PC-9 (cell line): Measurements from ENCODE around the gene ATP6V0E1. TPM values are rescaled to one million over a fixed set of nuclear protein-coding genes. Genes with fewer than 3 reads are reported as not detected.
A peak's percentile ranks its signal among the peaks of the same experiment; 100 is the strongest.

ENCODE experiments used
- BruUV-seq: library from RNA; stranded (reverse); fragments of 400-500 nt; replicated peaks from 2 replicates; lab custom pipeline; 2021; lab: Mats Ljungman, UMichigan
- CTCF ChIA-PET: fragments of 300-600 bp; sonication (Branson Sonifier 250); formaldehyde crosslinking; loops from one replicate; lab custom pipeline; 2022; ENCODE audit warnings: antibody characterized with exemption; lab: Charles Lee
- POLR2A ChIA-PET: fragments of 300-600 bp; sonication (Branson Sonifier 250); formaldehyde crosslinking; loops from one replicate; lab custom pipeline; 2022; ENCODE audit warnings: antibody characterized with exemption; ENCODE audit not compliant: unreplicated experiment; lab: Charles Lee
- DNase-seq, 2 experiments: peaks; one replicate each; pipeline versions ENCODE4 v3.0.0 to v3.0.0-alpha.2; 2015 to 2022; ENCODE audit warnings: mixed read lengths in 1 of 2
- H2AFZ ChIP-seq: fragments of 200-600 bp; sonication (generic); 2 replicates; pipeline ENCODE4 v1.8.1; 2017; ENCODE audit warnings: antibody characterized with exemption
- H3F3A ChIP-seq: fragments of 200-600 bp; sonication (generic); 2 replicates; pipeline ENCODE4 v1.8.1; 2017; ENCODE audit warnings: antibody characterized with exemption, mild to moderate bottlenecking, low read depth; ENCODE audit not compliant: insufficient read depth
- H3K27ac ChIP-seq: fragments of 200-600 bp; sonication (generic); 2 replicates; pipeline ENCODE4 v1.6.1; 2016; ENCODE audit warnings: mixed run types
- H3K27me3 ChIP-seq: fragments of 200-600 bp; sonication (generic); 2 replicates; pipeline ENCODE4 v1.6.1; 2016; ENCODE audit warnings: low read depth, mixed run types; ENCODE audit not compliant: insufficient read depth
- H3K36me3 ChIP-seq: fragments of 200-600 bp; sonication (generic); 2 replicates; pipeline ENCODE4 v1.6.1; 2016; ENCODE audit warnings: low read depth, mixed run types
- H3K4me1 ChIP-seq: fragments of 200-600 bp; sonication (generic); replicated peaks from 2 replicates; pipeline ENCODE4 v1.6.1; 2016; ENCODE audit warnings: mixed run types; ENCODE audit not compliant: insufficient read depth
- H3K4me2 ChIP-seq: fragments of 200-600 bp; sonication (generic); 2 replicates; pipeline ENCODE4 v1.6.1; 2017; ENCODE audit warnings: mixed run types
- H3K4me3 ChIP-seq: fragments of 200-600 bp; sonication (generic); 2 replicates; pipeline ENCODE4 v1.6.1; 2016; ENCODE audit warnings: mixed run types
- H3K79me2 ChIP-seq: fragments of 200-600 bp; sonication (generic); 2 replicates; pipeline ENCODE4 v1.6.1; 2017; ENCODE audit warnings: low read depth, mixed run types
- H3K9me2 ChIP-seq: fragments of 200-600 bp; sonication (generic); 2 replicates; pipeline ENCODE4 v1.8.1; 2017; ENCODE audit warnings: mild to moderate bottlenecking; ENCODE audit not compliant: insufficient read depth
- H3K9me3 ChIP-seq: fragments of 200-600 bp; sonication (generic); 2 replicates; pipeline ENCODE4 v1.8.1; 2016; ENCODE audit warnings: low read depth; ENCODE audit not compliant: insufficient read depth
- H4K20me1 ChIP-seq: fragments of 200-600 bp; sonication (generic); 2 replicates; pipeline ENCODE4 v1.8.1; 2017; ENCODE audit not compliant: insufficient read depth
- CTCF ChIP-seq: fragments of 200-600 bp; sonication (generic); conservative IDR thresholded peaks from 2 replicates; pipeline ENCODE4 v1.6.1; 2017; ENCODE audit warnings: mixed run types, antibody characterized with exemption, mild to moderate bottlenecking, moderate library complexity
- EZH2 ChIP-seq: fragments of 200-600 bp; sonication (generic); IDR thresholded peaks from 2 replicates; pipeline ENCODE4 v1.8.0; 2017; ENCODE audit warnings: antibody characterized with exemption, low read depth
- intact Hi-C: fragments of 100-400 bp; cut with micrococcal nuclease; formaldehyde crosslinking; loops from one replicate; pipeline ENCODE4 v1.10.0; 2022; ENCODE audit not compliant: unreplicated experiment
- total RNA-seq: library from RNA; stranded (reverse); gene quantifications from 2 replicates; pipeline ENCODE4 v1.2.3, GENCODE V29; 2021

ATP6V0E1 gene
- total RNA-seq, 1 experiment from 2014 or later = 251 TPM

GRCh38 chr5:172985596-172985995 is 2.0 kb downstream of the ATP6V0E1 start:
- H3K4me1 ChIP-seq = peaks cover 13% of the 10 kb centered on the region; the same call in 1 of the 2 replicates
- ChIA-PET CTCF (no interaction called here), POLR2A (no interaction called here)
- TF ChIP-seq EZH2 (no peak), CTCF (no peak)
- H3F3A ChIP-seq = peaks cover 23% of the 10 kb centered on the region
- no TSS peak for BruUV-seq
- peaks cover 65% of the 10 kb centered on the region for H3K79me2 ChIP-seq
- H3K36me3 ChIP-seq = 0 out of 2 replicates have a peak, but pooled peaks cover 11% of the 10 kb centered on the region
- no peaks in the 10 kb centered on the region for H3K9me2 ChIP-seq
- no peaks in the 10 kb centered on the region; the same call in none of the 2 replicates for H4K20me1 ChIP-seq
- H2AFZ ChIP-seq = no peak overlapping the region
- H3K27me3 ChIP-seq = no peaks in the 10 kb centered on the region
- intact Hi-C loops = no loop called here
- H3K4me3 ChIP-seq = peak overlapping the region; percentile 87; the same call in 1 of the 2 replicates
- DNase-seq = no peak
- H3K4me2 ChIP-seq = peak overlapping the region; percentile 71
- H3K9me3 ChIP-seq = no peaks in the 10 kb centered on the region
- 0 out of 2 replicates have a peak overlapping the region, but pooled peaks have one; percentile 77 for H3K27ac ChIP-seq

- Histone ChIP-seq H3K27ac (no peak overlapping the region), H3K27me3 (no peaks in the 10 kb centered on the region), H3K9me3 (no peaks in the 10 kb centered on the region), H4K20me1 (peaks cover 8% of the 10 kb centered on the region), H3K4me3 (no peak overlapping the region), H3K79me2 (peaks cover 82% of the 10 kb centered on the region), H3K36me3 (0 out of 2 replicates have a peak, but pooled peaks cover 11% of the 10 kb centered on the region), H2AFZ (no peak overlapping the region), H3K4me2 (no peak overlapping the region), H3K9me2 (no peaks in the 10 kb centered on the region), H3F3A (peaks cover 14% of the 10 kb centered on the region; the same call in 1 of the 2 replicates), H3K4me1 (peaks cover 13% of the 10 kb centered on the region; the same call in 1 of the 2 replicates)
- no peak for TF ChIP-seq EZH2
- TF ChIP-seq CTCF = no peak
- ChIA-PET CTCF (interaction anchor here (1.1 kb wide), 1 partner anchor 23 kb away, joined by 6 read pairs; no protein-coding TSS in a partner anchor), POLR2A (no interaction called here)
- no TSS peak for BruUV-seq
- DNase-seq = no peak
- intact Hi-C loops = no loop called here
Measured at GRCh38 chr5:172988276-172988675, 4.7 kb downstream of the ATP6V0E1 start.

DNA sequence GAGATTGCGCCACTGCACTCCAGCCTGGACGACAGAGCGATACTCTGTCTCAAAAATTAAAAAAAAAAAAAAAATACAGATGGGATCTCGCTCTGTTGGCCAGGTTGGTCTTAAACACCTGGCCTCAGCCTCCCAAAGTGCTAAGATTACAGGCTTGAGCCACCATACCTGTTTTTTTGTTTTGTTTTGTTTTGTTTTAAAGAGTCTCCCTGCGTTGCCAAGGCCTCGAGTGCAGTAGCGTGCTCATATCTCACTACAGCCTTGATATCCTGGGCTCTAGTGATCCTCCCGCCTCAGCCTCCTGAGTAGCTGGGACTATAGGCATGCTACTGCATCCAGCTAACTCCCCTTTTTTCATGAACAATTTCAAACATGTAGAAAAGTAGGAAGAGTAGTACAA is 7.2 kb downstream of the ATP6V0E1 start:
- Histone ChIP-seq H3K4me2 (no peak overlapping the region), H3K9me3 (no peaks in the 10 kb centered on the region), H2AFZ (no peak overlapping the region), H3K79me2 (peaks cover 69% of the 10 kb centered on the region), H3K4me1 (peaks cover 6% of the 10 kb centered on the region; the same call in 1 of the 2 replicates), H3K27me3 (no peaks in the 10 kb centered on the region), H3K9me2 (no peaks in the 10 kb centered on the region), H3F3A (0 out of 2 replicates have a peak, but pooled peaks cover 6% of the 10 kb centered on the region), H4K20me1 (peaks cover 16% of the 10 kb centered on the region), H3K4me3 (no peak overlapping the region), H3K36me3 (peaks cover 12% of the 10 kb centered on the region), H3K27ac (no peak overlapping the region)
- intact Hi-C loops = no loop called here
- CTCF ChIA-PET = no interaction called here
- no TSS peak for BruUV-seq
- TF ChIP-seq EZH2 (no peak), CTCF (no peak)
- POLR2A ChIA-PET = interaction anchor here (0.6 kb wide), 1 partner anchor 869 kb away, joined by 5 read pairs; no protein-coding TSS in a partner anchor
- DNase-seq = no peak
